Measurements from ENCODE around the gene TMOD1. TPM values are rescaled to one million over a fixed set of nuclear protein-coding genes. Genes with fewer than 3 reads are reported as not detected.

TMOD1 gene
- total and polyA plus RNA-seq, 11 donors, result 96.4 to 201 (median 158) TPM

DNA sequence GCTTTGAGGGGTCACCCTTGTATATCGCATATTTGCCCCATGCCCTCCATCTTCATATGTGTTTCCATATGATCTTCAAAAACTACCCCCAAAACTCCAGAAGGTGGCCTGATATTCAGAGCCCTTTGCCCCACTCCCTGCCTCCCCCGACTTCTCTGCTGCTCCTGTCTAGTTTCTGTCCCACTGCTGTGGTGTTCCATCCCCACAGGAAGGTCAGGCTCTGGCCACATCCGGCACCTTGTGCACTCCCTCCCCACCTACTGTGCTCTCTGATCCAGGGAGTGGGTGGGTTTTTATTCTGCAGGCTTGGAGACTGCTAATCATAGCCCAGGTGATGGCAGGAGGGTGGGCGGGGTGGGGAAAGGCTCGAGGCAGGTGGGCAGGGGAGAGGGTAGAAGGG lies 52.4 kb downstream of the TMOD1 start:
- Histone ChIP-seq H3K4me3 (no peak overlapping the region), H3K36me3 (peaks cover 0 to 21% (median 4%) of the 10 kb centered on the region in 9 donors), H3K4me1 (peaks cover 0 to 53% (median 41%) of the 10 kb centered on the region in 12 donors), H3K27me3 (no peaks in the 10 kb centered on the region), H3K27ac (peak overlapping the region in 3 of 12 donors; percentile 14 to 87 (median 78)), H3K9me3 (peaks cover 0 to 5% (median 0%) of the 10 kb centered on the region in 12 donors)
- TF ChIP-seq POLR2A (IDR thresholded peaks at IDR 0.05) (no peak), CTCF (IDR thresholded peaks at IDR 0.05) (no peak)
- intact Hi-C loops (cut with DNase I), result loop anchor here in 2 of 10 donors (10.0 kb wide), 1 partner anchor 49 kb away; the partner anchor contains the start of gene TMOD1 (in 2 of the 2)
- 76 to 85% (median 83%) methylated on average over 5 of the region's 5 CpGs for WGBS, 4 donors
- ATAC-seq (no peak), DNase-seq (no peak)

DNA sequence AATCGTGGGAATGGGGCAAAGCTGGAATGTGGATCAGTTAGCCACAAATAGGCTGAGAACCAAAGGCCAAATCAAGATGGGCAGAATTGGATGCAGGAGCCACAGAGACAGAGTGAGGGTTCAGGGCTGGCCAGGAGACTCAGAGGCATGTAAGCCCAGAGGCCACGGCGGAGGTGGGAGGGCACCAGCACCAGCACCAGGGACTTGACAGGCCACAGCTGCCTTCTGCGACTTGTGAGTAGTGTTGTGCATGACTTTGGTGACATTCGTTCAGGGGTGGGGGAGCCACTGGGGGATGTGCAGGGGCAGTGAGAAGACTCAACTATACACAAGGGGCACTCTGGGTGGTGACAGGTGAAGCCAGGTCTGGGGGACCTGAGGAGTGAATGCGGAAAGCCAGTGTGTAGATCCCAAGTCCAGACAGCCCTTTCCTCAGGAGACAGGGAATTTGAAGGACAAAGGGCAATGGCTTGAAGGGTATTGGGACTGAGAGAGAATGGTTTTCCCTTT lies 53.2 kb downstream of the TMOD1 start:
- 75 to 92% (median 82%) methylated on average over 6 of the region's 6 CpGs for WGBS, 4 donors
- peaks cover 0 to 59% (median 46%) of the 10 kb centered on the region in 12 donors for H3K4me1 ChIP-seq
- H3K36me3 ChIP-seq, result peaks cover 0 to 20% (median 4%) of the 10 kb centered on the region in 9 donors
- intact Hi-C loops (cut with DNase I), result loop anchor here in 6 of 10 donors (5.0 to 10.0 kb wide), 3 partner anchors 43 to 52 kb away; partner anchors contain the start of gene TMOD1 (in 5 of the 6)
- no peaks in the 10 kb centered on the region for H3K9me3 ChIP-seq
- H3K4me3 ChIP-seq, result no peak overlapping the region
- H3K27ac ChIP-seq, result peak overlapping the region in 11 of 12 donors; percentile 58 to 96 (median 83)
- no peak for ATAC-seq
- no peaks in the 10 kb centered on the region for H3K27me3 ChIP-seq
- no peak for DNase-seq
- no peak for TF ChIP-seq CTCF (IDR thresholded peaks at IDR 0.05)
- TF ChIP-seq POLR2A (IDR thresholded peaks at IDR 0.05), result no peak

DNA sequence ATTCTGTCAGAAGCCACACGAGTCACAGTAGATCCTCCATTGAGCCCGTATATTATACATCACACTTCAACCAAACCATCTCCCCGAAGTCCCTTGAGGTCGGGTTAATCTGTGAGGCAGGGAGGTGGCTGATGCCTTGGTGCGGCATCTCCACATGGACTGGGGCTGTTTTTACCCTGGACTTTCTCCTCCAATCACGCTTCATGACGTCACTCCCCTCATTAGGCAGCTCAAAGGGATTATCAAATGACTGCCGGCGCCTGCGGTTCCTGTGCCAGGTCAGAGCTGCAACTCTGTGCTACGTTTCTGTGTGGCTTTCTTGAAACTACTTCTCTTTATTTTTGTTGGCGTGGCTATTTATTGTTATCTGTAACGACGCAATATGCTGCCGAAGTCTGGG lies 53.7 kb downstream of the TMOD1 start:
- Histone ChIP-seq H3K4me3 (no peak overlapping the region), H3K4me1 (peaks cover 0 to 59% (median 46%) of the 10 kb centered on the region in 12 donors), H3K27me3 (no peaks in the 10 kb centered on the region), H3K36me3 (peaks cover 0 to 17% (median 4%) of the 10 kb centered on the region in 9 donors), H3K9me3 (no peaks in the 10 kb centered on the region), H3K27ac (peak overlapping the region; percentile 28 to 96 (median 82))
- DNase-seq, result peak in 4 of 5 donors; percentile 65 to 81 (median 76)
- whole genome bisulfite sequencing, 4 donors, result 26 to 33% (median 31%) methylated on average over 15 of the region's 15 CpGs
- TF ChIP-seq CTCF (IDR thresholded peaks at IDR 0.05) (no peak), POLR2A (IDR thresholded peaks at IDR 0.05) (peak in 1 of 2 donors; percentile 38)
- intact Hi-C loops (cut with DNase I), result loop anchor here in 6 of 10 donors (5.0 to 10.0 kb wide), 3 partner anchors 42 to 53 kb away; partner anchors contain the start of gene TMOD1 (in 5 of the 6)
- peak in 3 of 4 donors; percentile 63 to 73 (median 68) for ATAC-seq

DNA sequence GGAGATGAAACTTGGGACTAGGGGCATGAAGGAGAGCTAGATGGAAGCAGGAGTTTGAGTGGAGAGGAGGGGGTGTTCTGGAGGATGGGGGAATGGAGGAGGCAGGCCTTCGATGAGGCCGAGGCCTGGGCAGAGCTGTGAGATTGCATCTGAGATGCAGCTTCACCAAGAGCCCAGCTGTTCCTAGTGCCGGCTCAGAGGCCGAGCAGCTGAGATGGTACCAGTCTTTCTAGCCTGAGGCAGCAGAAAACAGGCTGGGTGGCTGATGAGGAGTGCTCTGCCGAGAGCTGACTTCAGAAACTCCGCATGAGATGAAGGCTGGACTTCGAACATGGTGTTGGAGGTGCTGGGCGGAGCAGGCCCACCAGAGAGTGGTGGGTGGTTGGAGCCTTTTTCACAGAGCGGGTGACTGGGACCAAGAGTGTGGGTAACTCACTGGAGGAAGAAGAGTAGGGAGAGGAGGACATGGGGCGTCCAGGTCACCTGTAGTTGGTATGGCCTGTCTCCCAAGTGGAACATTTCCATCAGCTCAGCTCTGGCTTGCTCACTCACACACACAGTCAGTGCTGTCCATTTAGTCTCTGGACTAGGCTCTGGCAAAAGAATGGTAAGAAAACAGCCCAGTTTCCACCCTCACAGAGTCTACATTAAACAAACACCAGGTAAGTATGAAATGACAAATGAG lies 54.7 kb downstream of the TMOD1 start:
- Histone ChIP-seq H3K27me3 (no peaks in the 10 kb centered on the region), H3K4me1 (peaks cover 0 to 64% (median 49%) of the 10 kb centered on the region in 12 donors), H3K4me3 (no peak overlapping the region), H3K36me3 (peaks cover 0 to 13% (median 4%) of the 10 kb centered on the region in 9 donors), H3K9me3 (no peaks in the 10 kb centered on the region), H3K27ac (peak overlapping the region; percentile 28 to 96 (median 82))
- intact Hi-C loops (cut with DNase I), result loop anchor here in 7 of 10 donors (2.0 to 10.0 kb wide), 4 partner anchors 27 to 54 kb away; partner anchors contain the start of gene TMOD1 (in 5 of the 7)
- TF ChIP-seq CTCF (IDR thresholded peaks at IDR 0.05) (no peak), POLR2A (IDR thresholded peaks at IDR 0.05) (no peak)
- DNase-seq (no peak), ATAC-seq (no peak)
- 85 to 96% (median 93%) methylated on average over 10 of the region's 10 CpGs for WGBS, 4 donors
